ENCODE results near the gene TRIP13. TPM values are rescaled to one million over a fixed set of nuclear protein-coding genes. Genes with fewer than 3 reads are reported as not detected.
A peak's percentile ranks its signal among the peaks of the same experiment; 100 is the strongest.

TRIP13 gene
- total RNA-seq, 1 donor = 4.0 TPM

DNA sequence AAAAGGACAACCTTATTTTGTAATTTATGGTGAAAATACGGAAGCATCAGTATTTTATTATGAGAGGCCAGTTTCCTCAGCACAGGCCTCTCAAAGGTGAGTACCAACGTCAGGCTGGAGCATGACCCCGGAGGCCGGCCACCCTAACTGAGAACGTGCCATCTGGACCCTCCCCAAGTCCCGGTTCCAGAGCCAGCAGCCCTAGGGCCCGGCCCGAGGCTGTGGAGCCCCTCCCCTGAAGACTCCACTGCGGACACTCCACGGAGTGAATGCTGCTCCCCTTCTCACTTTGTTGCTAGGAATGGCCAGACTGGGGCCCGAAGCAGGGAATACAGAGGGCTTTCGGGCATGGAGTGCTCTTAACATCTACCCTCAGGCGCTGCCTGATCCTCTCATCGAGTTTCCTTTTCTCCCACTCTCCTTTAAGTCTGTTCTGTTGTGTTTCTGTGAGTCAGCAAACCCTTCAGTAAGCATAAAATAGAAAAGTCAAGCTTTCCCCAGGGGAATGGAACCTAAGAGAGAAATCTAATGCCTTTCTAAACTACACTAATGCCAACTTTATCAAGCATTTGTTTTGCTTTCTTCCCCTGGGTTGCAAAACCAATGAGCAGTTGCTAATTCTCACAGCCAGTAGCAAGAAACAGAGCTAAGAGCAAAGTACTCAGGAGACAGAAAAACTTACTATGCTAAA lies 4.6 kb upstream of the TRIP13 start:
- H3K79me2 ChIP-seq (ENCODE audit: insufficient read depth, low read length) = peaks cover 89% of the 10 kb centered on the region
- H2AFZ ChIP-seq (ENCODE audit: low read length) = no peak overlapping the region
- no peaks in the 10 kb centered on the region for H3K27me3 ChIP-seq (ENCODE audit: insufficient read depth, low read length)
- H3K27ac ChIP-seq (ENCODE audit: low read depth, low read length) = peak overlapping the region; percentile 40
- peaks cover 31% of the 10 kb centered on the region for H4K20me1 ChIP-seq (ENCODE audit: insufficient read depth, low read length)
- DNase-seq (ENCODE audit: insufficient read length, low spot score, missing footprints) = peak; percentile 96
- H3K4me2 ChIP-seq (ENCODE audit: insufficient read depth, low read length) = peak overlapping the region; percentile 23
- H3K4me1 ChIP-seq (ENCODE audit: insufficient read depth, low read length) = peaks cover 19% of the 10 kb centered on the region
- H3K4me3 ChIP-seq (ENCODE audit: insufficient read depth, low read length) = no peak overlapping the region
- TF ChIP-seq, protein P1, sequence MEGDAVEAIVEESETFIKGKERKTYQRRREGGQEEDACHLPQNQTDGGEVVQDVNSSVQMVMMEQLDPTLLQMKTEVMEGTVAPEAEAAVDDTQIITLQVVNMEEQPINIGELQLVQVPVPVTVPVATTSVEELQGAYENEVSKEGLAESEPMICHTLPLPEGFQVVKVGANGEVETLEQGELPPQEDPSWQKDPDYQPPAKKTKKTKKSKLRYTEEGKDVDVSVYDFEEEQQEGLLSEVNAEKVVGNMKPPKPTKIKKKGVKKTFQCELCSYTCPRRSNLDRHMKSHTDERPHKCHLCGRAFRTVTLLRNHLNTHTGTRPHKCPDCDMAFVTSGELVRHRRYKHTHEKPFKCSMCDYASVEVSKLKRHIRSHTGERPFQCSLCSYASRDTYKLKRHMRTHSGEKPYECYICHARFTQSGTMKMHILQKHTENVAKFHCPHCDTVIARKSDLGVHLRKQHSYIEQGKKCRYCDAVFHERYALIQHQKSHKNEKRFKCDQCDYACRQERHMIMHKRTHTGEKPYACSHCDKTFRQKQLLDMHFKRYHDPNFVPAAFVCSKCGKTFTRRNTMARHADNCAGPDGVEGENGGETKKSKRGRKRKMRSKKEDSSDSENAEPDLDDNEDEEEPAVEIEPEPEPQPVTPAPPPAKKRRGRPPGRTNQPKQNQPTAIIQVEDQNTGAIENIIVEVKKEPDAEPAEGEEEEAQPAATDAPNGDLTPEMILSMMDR (IDR thresholded peaks at IDR 0.05; ENCODE audit: extremely low read depth, low read depth, low read length) = no peak
- H3K9me3 ChIP-seq (ENCODE audit: low read depth, low read length) = no peaks in the 10 kb centered on the region
- H3K36me3 ChIP-seq (ENCODE audit: insufficient read depth, low read length) = peaks cover 75% of the 10 kb centered on the region

DNA sequence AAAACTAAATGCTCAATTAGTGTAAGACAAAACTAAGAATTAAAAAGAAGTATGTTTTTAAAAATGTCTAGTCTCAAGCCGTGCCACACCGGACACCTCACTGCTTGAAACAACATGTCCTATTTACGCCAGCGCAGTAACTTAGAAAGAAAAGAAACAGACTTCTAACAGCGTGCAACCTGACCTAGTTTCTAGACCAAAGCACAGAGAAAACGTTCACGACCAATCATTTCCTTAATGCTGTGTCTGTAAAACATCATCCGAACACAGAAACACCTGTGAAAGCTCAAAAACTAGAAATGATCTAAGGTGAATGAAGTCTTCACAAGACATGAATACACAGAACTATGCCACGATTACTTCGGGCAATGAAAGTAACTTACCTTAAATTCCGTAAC lies 4.0 kb upstream of the TRIP13 start:
- Histone ChIP-seq H3K79me2 (ENCODE audit: insufficient read depth, low read length) (peaks cover 89% of the 10 kb centered on the region), H4K20me1 (ENCODE audit: insufficient read depth, low read length) (peaks cover 26% of the 10 kb centered on the region), H3K4me1 (ENCODE audit: insufficient read depth, low read length) (peaks cover 24% of the 10 kb centered on the region), H2AFZ (ENCODE audit: low read length) (no peak overlapping the region), H3K4me2 (ENCODE audit: insufficient read depth, low read length) (peak overlapping the region; percentile 12), H3K36me3 (ENCODE audit: insufficient read depth, low read length) (peaks cover 70% of the 10 kb centered on the region), H3K9me3 (ENCODE audit: low read depth, low read length) (no peaks in the 10 kb centered on the region), H3K4me3 (ENCODE audit: insufficient read depth, low read length) (no peak overlapping the region), H3K27ac (ENCODE audit: low read depth, low read length) (peak overlapping the region; percentile 24), H3K27me3 (ENCODE audit: insufficient read depth, low read length) (no peaks in the 10 kb centered on the region)
- TF ChIP-seq, protein P1 (IDR thresholded peaks at IDR 0.05; ENCODE audit: extremely low read depth, low read depth, low read length) = no peak
- peak; percentile 70 for DNase-seq (ENCODE audit: insufficient read length, low spot score, missing footprints)

DNA sequence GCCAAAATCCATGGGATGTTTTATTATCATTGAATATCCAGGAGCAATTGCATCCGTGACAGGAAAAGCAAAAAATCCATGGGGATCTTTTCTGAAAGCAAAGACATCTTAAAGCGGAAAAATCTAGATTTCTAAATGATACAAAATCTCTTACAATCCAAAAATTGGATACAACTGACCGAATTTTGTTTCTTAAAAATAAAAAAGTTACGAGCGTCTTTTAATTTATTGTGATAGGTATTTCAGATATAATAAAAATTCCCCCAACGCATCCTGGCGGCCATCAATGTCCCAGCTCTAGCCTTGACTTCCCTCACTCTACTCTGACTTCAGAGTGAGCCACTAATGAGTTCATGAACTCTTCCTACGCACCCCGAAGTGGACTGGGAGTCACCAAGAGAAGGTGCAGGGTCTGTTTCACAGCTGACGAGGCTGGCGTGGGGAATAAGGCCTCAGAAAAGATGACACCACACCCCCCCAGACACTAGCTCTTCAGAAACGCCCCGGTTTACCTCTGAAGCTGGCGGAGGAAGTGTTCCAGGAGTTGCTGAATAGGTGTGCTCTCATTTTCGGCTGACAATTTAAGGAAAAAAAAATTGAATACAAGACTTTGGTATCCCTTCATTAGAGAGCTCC lies 3.5 kb upstream of the TRIP13 start:
- Histone ChIP-seq H3K79me2 (ENCODE audit: insufficient read depth, low read length) (peaks cover 89% of the 10 kb centered on the region), H3K36me3 (ENCODE audit: insufficient read depth, low read length) (peaks cover 64% of the 10 kb centered on the region), H3K4me2 (ENCODE audit: insufficient read depth, low read length) (no peak overlapping the region), H3K4me1 (ENCODE audit: insufficient read depth, low read length) (peaks cover 26% of the 10 kb centered on the region), H3K27ac (ENCODE audit: low read depth, low read length) (no peak overlapping the region), H3K27me3 (ENCODE audit: insufficient read depth, low read length) (no peaks in the 10 kb centered on the region), H4K20me1 (ENCODE audit: insufficient read depth, low read length) (peaks cover 20% of the 10 kb centered on the region), H3K4me3 (ENCODE audit: insufficient read depth, low read length) (no peak overlapping the region), H3K9me3 (ENCODE audit: low read depth, low read length) (no peaks in the 10 kb centered on the region), H2AFZ (ENCODE audit: low read length) (no peak overlapping the region)
- TF ChIP-seq, protein P1 (IDR thresholded peaks at IDR 0.05; ENCODE audit: extremely low read depth, low read depth, low read length) = no peak
- DNase-seq (ENCODE audit: insufficient read length, low spot score, missing footprints) = peak; percentile 60

DNA sequence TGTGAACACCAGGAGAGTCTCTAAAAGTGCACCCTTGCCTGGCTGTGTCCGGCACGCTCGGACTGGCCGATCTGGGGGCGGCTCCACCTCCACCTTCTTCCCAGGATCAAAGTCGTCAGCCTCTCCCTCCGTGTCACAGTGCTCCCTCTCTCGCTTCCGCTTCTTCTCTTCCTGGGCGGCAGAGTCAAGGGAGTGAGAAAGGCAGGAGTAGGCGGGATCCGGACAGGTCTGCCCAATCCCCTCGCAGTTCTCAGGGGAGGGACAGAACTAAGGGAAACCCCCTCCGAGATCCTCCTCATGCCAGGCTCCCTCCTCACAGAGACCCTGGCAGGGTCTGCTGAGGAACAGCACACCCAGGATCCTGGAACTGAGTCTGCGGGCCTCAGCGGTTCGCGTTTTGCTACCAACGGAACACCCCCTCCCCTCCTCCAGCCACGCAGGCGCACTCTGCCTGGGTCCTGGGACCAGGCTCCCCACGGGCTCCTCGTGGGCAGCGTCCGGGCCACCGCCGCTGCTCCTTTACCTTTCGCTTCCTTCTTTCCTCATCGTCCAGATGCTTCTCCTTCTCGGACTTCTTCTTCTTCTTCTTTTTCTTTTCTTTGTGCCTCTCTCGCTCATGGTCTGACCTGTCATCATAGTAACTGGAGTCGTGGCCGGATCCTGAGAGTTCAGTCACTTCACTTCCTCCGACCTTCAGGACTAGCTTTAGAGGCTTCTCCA lies 1.4 kb upstream of the TRIP13 start:
- Histone ChIP-seq H3K27ac (ENCODE audit: low read depth, low read length) (peak overlapping the region; percentile 92), H3K36me3 (ENCODE audit: insufficient read depth, low read length) (peaks cover 44% of the 10 kb centered on the region), H3K4me1 (ENCODE audit: insufficient read depth, low read length) (peaks cover 26% of the 10 kb centered on the region), H3K9me3 (ENCODE audit: low read depth, low read length) (no peaks in the 10 kb centered on the region), H3K79me2 (ENCODE audit: insufficient read depth, low read length) (peaks cover 71% of the 10 kb centered on the region), H3K27me3 (ENCODE audit: insufficient read depth, low read length) (no peaks in the 10 kb centered on the region), H2AFZ (ENCODE audit: low read length) (peak overlapping the region; percentile 76), H4K20me1 (ENCODE audit: insufficient read depth, low read length) (peaks cover 12% of the 10 kb centered on the region), H3K4me3 (ENCODE audit: insufficient read depth, low read length) (peak overlapping the region; percentile 88), H3K4me2 (ENCODE audit: insufficient read depth, low read length) (peak overlapping the region; percentile 97)
- TF ChIP-seq, protein P1 (IDR thresholded peaks at IDR 0.05; ENCODE audit: extremely low read depth, low read depth, low read length) = no peak
- peak; percentile 84 for DNase-seq (ENCODE audit: insufficient read length, low spot score, missing footprints)

All from osteoblast (primary cell).